Erythroblast (primary cell): ENCODE results near the gene GOLPH3.

Experiments used
- DNase-seq, 2 experiments: peaks; one replicate each; lab custom pipeline; 2025; lab: John Stamatoyannopoulos, UW
- GATA1 ChIP-seq: IDR thresholded peaks from 2 replicates; pipeline ENCODE4 v1.6.1; 2011; ENCODE audit warnings: low read depth, mild to moderate bottlenecking, control low read depth, low read length, moderate library complexity
- POLR2A ChIP-seq: IDR thresholded peaks from 2 replicates; pipeline ENCODE4 v1.6.1; 2011; ENCODE audit warnings: mild to moderate bottlenecking, low read length

Gene GOLPH3

DNA sequence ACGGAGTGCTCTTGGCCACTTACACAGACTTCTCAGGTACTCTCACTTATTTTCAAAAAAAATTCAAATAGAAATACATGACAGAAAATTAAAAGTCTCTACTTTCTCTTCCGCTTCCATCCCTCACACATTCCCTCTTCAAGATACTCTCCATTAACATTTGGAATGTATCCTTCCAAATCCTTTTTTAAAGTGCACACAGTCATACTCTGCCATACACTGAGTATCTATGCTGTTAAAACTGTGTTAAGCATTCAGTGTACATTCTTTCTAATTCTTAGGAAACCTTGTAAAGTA lies 15.5 kb downstream of the GOLPH3 start:
- TF ChIP-seq GATA1 (no peak), POLR2A (no peak)
- DNase-seq: no peak

DNA sequence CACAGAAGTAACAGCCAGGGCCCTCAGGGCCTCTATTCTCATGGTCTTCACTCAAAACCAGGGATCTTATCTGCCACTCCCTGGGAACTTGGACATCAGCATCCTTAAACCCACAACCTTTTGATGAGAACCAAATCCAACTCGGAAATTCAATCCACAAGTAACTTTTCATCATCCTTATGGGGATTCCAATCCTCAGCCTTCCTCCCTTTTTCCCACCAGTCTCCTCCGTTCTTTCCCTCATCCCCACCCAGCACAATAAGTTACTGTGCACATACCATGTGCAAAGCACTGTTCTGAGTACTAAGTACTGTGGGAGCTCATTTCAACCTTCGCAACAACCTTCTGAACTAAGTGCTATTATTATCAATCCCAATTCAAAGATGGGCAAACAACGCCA lies 17.0 kb downstream of the GOLPH3 start:
- DNase-seq: no peak
- TF ChIP-seq GATA1: no peak
- TF ChIP-seq POLR2A: no peak

DNA sequence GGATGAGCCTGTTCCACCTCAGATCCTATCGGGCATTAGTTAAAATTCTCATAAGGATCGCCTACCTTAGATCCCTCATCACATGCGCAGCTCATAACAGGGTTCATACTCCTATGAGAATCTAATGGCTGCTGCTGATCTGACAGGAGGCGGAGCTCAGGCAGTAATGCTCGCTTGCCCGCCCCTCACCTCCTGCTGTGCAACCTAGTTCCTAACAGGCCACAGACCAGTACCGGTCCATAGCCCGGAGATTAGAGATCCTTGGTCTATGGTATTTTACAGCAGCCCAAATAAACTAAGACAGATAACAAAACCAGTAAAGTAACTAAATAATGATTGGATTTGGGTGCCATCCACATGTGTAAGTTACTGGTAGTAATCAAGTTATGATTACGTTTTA lies 17.5 kb downstream of the GOLPH3 start:
- no peak for TF ChIP-seq GATA1
- TF ChIP-seq POLR2A: no peak
- DNase-seq: no peak

DNA sequence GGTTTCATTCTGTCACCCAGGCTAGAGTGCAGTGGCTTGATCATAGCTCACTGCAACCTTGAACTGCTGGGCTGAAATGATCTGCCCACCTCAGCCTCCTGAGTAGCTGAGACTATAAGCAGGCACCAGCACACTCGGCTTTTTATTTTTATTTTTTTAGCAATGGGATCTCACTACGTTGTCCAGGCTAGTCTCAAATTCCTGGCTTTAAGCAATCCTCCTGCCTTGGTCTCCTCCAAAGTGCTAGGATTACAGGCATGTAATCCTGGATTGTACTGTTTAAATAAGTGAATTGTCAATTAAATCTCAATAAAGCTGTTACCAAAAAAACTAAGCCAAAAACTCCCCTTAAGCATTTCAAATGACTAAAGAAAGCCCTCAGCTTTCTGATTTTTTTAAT lies 18.9 kb downstream of the GOLPH3 start:
- no peak for TF ChIP-seq POLR2A
- TF ChIP-seq GATA1: no peak

DNA sequence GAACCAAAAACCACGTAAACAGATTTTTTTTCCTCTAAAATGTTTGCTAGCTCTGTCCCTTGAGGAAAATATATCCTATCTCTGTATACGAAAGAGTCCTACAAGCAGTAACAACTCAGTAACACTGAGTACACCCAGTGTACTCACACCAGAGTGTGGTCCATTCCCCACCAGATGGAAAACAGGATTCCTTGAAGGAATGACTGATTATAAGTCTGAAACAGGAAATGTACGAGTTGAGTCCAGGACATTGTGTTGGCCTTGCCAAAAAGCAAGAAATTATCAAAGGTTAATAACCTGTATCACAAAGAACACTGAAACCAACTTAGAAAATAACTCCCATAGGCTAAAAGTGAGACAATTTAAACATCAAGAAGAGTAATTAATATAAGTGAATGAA lies 20.4 kb downstream of the GOLPH3 start:
- DNase-seq: no peak
- TF ChIP-seq POLR2A (no peak), GATA1 (no peak)

More for the DNA sequence above, 18.9 kb downstream of the GOLPH3 start:
- no peak for DNase-seq

DNA sequence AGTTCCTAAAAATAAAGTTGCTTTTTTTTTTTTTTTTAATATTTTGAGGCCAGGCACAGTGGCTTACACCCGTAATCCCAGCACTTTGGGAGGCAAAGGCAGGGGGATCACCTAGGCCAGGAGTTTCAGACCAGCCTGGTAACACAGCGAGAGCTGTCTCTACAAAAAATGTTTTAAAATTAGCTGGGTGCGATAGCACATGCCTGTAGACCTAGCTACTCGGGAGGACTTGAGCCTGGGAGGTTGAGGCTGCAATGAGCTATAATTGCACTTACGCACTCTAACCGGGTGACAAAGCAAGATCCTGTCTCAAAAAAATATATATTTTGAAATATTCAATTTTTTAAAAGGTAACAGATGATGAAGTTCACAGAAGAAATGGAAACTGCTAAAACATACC lies 22.9 kb downstream of the GOLPH3 start:
- TF ChIP-seq POLR2A: no peak
- no peak for TF ChIP-seq GATA1
- no peak for DNase-seq

DNA sequence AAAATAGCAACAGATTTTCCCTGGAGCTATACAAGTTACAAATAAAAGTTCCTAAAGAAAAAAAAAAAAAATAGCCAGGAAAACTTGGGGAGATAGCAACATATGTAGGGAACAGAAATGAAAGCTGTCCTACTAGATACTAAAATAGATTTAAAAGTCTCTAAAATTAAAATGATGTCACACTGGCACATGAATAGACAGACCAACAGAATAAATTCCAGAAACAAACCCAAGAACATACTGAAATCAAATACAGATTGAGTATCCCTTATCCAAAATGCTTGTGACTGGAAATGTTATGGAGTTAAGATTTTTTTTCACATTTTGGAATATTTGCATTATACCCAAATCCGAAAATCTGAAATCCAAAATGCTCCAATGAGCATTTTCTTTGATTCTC lies 23.8 kb downstream of the GOLPH3 start:
- TF ChIP-seq POLR2A (no peak), GATA1 (no peak)
- no peak for DNase-seq

DNA sequence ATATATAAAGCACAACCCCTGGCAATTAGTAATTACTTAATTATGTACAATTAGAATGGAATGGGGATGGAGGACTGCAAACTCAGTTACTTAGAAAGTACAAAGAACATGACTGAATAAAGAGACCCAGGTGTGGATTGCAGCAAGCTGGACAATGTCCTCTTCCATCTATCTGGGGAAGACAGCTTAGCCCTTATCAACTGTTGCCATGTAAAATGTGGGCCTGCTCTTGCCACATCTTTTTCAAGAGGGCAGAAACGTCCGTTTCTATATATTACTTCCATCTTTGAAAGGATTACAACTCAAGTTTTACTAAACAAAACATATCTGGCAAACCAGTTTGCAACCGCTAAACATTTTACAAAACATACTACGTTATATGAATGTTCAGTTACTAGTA lies 26.2 kb downstream of the GOLPH3 start:
- TF ChIP-seq POLR2A (no peak), GATA1 (no peak)
- peak; percentile 76 to 85 for DNase-seq

DNA sequence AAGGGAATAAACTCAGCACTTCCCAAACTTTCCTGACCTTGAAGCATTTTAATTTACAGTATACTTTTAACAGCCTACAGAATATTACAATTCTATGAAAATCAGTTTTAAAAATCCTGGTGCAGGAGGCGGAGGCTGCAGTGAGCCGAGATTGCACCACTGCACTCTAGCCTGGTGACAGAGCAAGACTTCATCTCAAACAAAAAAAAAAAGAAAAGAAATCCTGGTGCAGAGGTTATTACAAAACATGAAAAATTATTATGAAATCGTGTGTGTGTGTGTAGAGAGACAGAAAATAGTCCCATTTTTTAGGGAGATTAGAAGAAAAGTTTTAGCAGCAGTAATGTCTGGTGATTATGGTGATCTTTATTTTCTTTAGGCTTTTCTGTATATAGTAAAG lies 26.9 kb downstream of the GOLPH3 start:
- DNase-seq: no peak
- no peak for TF ChIP-seq POLR2A
- TF ChIP-seq GATA1: no peak

DNA sequence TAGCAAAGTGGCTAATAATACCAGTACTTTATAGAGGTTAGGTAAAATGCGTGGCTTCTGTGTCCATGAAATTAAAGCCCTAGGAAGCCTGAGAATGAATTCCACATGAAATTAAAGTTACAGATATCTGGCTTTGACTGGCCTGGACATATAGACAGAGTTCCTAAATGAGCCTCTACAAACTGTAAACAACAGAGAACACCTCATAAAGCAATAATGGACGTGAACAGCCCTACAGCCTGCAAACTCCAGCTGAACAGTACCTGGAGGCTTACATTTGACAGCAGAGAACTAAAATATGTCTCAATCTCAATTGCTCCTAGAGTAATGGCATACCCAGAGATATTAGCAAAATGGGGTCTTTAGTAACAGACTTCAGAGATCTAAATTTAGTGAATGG lies 28.7 kb downstream of the GOLPH3 start:
- no peak for DNase-seq
- TF ChIP-seq POLR2A (no peak), GATA1 (no peak)

DNA sequence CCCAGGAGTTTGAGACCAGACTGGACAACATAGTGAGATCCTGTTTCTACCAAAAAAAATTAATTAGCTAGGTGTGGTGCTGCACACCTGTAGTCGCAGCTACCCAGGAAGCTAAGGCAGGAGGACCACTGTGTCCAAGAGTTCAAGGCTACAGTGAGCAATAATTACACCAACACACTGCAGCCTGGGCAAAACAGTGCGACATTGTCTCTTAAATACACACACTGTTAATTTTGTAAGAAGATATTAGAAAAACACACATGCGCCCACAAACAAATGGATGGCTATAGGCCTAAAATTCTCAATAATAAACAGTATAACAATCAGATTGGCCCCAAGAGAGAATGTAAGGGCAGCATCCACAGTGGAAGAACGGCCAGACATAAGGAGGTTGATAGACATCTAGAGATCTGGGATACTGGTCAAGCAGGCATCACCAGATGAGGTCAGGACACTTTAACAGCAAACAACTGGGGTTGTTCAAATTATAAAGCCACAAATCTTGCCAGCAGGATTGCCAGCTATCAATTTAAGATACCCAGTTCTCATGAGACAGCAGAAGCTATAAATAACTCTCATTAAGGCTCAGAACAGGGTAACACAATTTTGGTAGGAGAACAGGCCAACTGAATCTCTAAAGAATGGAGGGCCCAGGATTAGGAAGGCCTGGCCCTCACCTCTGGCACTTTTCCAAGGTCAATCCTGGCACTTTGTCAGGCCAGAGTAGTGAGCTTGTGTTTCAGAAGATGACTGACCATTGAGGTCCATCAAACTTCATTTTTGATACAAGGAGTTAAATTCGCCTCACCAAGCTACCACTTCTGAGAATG lies 29.5 kb downstream of the GOLPH3 start:
- no peak for TF ChIP-seq POLR2A
- no peak for TF ChIP-seq GATA1
- DNase-seq: peak in 1 of 2 experiments; percentile 4

DNA sequence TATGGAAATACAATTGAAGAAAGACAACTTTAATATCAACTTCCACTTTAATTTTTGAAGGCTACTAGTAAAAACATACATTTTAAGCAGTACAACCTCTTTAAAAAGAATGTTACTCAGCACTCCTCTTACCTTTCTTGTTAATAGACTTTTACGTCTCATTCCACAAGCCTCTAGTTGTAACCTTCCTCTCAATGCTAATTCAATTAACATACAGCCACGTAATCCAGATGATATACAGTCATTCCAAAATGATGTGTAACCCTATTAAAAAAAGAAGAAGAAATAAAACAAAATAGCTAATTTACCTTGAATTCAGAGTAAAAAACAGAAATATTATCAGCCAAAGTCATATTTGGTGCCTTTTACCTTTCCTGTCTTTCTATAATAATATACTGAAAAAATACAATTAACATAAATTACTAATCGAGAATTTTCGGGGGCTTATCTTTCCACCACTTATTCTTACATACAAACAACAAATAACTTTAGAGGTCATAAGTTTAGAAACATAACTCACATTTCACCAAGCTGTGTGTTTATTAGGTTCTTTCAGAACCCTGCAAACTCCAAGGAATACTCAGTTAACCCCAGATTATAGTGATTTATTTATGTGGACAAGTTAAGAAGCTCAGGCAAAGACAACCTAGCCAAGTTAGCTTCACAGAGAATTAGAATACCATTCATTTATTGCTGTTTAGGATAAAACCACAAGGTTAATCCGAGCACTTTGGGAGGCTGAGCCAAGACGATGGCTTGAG lies 30.3 kb downstream of the GOLPH3 start:
- no peak for TF ChIP-seq GATA1
- no peak for TF ChIP-seq POLR2A
- DNase-seq: no peak

DNA sequence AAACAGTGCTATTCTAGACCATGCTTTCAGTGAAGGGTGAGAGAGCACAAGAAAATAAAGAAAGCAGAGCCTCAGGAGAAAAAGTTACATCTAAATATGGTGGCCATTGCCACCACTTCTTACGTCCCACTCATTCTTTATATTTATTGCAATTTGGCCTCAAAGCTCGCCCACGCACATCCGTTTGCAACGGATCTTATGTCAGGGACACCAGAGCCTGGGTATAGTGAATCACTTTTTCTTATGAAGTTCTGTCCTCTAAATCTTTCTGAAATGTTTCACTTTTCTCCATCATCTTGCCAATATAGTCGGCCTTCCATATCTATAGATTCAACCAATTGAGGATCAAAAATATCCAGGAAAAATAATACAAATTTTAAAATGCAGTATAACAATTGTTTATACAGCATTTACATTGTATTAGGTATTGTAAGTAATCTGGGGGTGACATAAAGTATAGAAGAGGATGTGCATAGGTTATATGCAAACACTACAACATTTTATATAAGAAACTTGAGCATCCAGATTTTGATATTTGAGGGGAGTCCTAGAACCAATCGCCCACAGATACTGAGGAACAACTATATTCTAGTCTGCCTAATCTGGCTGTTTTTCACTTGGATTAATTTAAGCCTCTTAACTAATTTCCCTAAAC lies 35.2 kb downstream of the GOLPH3 start:
- DNase-seq: no peak
- TF ChIP-seq GATA1: no peak
- no peak for TF ChIP-seq POLR2A

DNA sequence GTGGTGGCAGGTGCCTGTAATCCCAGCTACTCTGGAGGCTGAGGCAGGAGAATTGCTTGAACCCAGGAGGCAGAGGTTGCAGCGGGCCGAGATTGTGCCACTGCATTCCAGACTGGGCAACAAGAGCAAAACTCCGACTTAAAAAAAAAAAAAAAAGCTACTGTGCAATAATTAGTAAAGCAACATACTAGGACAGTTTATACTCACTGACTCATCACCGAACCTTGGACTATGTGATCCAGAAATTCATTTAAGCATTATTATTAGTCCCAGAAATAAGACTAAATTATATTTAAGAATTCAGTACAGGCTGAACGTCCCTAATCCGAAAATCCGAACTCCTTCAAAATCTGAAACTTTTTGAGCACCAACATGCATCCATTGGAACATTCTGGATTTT lies 37.8 kb downstream of the GOLPH3 start:
- no peak for TF ChIP-seq POLR2A
- no peak for TF ChIP-seq GATA1

More for the DNA sequence above, 37.8 kb downstream of the GOLPH3 start:
- no peak for DNase-seq
